Colonic mucosa (tissue), 4 donors: ENCODE results near the gene NNAT. TPM values are rescaled to one million over a fixed set of nuclear protein-coding genes. Genes with fewer than 3 reads are reported as not detected.

Experiments
- DNase-seq: peaks from one replicate; pipeline ENCODE4 v3.0.0-alpha.2; 2020
- H3K27ac ChIP-seq: fragments of 200-600 bp; one replicate; pipeline ENCODE4 v1.8.0; 2021
- H3K27me3 ChIP-seq: fragments of 200-600 bp; one replicate; pipeline ENCODE4 v1.8.0; 2021
- H3K36me3 ChIP-seq: fragments of 200-600 bp; one replicate; pipeline ENCODE4 v1.8.0; 2021
- H3K4me1 ChIP-seq: fragments of 200-600 bp; one replicate; pipeline ENCODE4 v1.8.0; 2021; ENCODE audit warnings: mild to moderate bottlenecking
- H3K4me3 ChIP-seq: fragments of 200-600 bp; one replicate; pipeline ENCODE4 v1.8.0; 2021
- H3K9ac ChIP-seq, 2 donors: one replicate each; pipeline ENCODE4 v1.7.0; 2013; ENCODE audit warnings: control low read depth in 2 of 2, low read depth in 2 of 2, low read length in 2 of 2
- H3K9me3 ChIP-seq: fragments of 200-600 bp; one replicate; pipeline ENCODE4 v1.8.0; 2021
- intact Hi-C: fragments of 100-400 bp; cut with DNase I; formaldehyde crosslinking; loops from one replicate; pipeline ENCODE4 v1.14.1; 2022
- total RNA-seq, 2 donors: library from RNA; stranded (reverse); fragmentation: NEBNext Ultra II Directional in 1 of 2; extraction: Animal tissue kit (Norgen Biotek cat#: 25700) in 1 of 2; gene quantifications; one replicate each; pipeline ENCODE4 v1.2.1, GENCODE V29; 2021
- TF ChIP-seq, protein P1 (sequence below): fragments of 200-600 bp; IDR thresholded peaks from one replicate; pipeline ENCODE4 v1.8.0; 2022; ENCODE audit warnings: antibody characterized with exemption, mild to moderate bottlenecking
- donor health status: healthy.
- donor health status: DM: no; HTN: no; CAD: no.
- donor health status: DM: no; HTN: no; CAD: no.

NNAT gene
- total RNA-seq, 2 donors from 2014 or later = 3.3 TPM; not detected in 1

DNA sequence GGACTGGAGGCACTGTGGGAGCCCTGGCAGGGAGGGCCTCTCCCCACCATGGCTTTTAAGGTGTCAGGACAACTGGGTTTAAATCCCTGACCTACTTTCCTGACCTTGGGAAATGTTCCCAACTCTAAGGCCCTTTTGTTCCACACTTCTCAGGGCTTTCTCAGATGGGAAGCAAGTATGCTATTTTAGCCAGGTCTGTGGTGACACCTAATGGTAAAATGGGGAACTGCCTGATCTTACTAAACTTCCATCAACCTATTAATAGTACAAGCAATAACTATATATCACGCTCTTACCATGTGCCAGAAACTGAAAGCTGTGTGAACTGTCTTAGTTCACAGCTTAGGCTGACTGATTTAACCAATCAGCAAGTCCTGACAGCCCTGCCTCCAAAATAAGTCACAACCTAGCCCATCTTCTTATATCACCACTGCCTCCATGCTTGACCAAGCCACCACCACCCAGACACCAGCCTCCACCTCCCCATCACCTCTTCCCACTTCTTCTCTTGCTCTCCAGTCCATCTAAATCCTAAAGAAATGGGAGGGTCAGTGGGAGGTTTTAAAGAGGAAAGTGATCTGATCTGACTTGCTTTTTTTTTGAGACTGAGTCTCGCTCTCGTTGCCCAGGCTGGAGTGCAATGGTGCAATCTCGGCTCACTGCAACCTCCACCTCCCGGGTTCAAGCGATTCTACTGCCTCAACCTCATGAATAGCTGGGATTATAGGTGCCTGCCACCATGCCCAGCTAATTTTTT, 13.5 kb downstream of the NNAT start:
- Histone ChIP-seq H3K36me3 (no peaks in the 10 kb centered on the region), H3K4me3 (no peak overlapping the region), H3K27ac (no peak overlapping the region), H3K9me3 (no peaks in the 10 kb centered on the region), H3K27me3 (no peaks in the 10 kb centered on the region), H3K4me1 (peaks cover 9% of the 10 kb centered on the region), H3K9ac (no peak overlapping the region)
- intact Hi-C loops = loop anchor here (5.0 kb wide), 2 partner anchors 147 to 262 kb away; no protein-coding TSS in a partner anchor
- TF ChIP-seq, protein P1, sequence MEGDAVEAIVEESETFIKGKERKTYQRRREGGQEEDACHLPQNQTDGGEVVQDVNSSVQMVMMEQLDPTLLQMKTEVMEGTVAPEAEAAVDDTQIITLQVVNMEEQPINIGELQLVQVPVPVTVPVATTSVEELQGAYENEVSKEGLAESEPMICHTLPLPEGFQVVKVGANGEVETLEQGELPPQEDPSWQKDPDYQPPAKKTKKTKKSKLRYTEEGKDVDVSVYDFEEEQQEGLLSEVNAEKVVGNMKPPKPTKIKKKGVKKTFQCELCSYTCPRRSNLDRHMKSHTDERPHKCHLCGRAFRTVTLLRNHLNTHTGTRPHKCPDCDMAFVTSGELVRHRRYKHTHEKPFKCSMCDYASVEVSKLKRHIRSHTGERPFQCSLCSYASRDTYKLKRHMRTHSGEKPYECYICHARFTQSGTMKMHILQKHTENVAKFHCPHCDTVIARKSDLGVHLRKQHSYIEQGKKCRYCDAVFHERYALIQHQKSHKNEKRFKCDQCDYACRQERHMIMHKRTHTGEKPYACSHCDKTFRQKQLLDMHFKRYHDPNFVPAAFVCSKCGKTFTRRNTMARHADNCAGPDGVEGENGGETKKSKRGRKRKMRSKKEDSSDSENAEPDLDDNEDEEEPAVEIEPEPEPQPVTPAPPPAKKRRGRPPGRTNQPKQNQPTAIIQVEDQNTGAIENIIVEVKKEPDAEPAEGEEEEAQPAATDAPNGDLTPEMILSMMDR = peak; percentile 85
- peak; percentile 78 for DNase-seq

- Histone ChIP-seq H3K4me3 (no peak overlapping the region), H3K27ac (peak overlapping the region; percentile 65), H3K9ac (no peak overlapping the region), H3K9me3 (no peaks in the 10 kb centered on the region), H3K27me3 (no peaks in the 10 kb centered on the region), H3K36me3 (no peaks in the 10 kb centered on the region), H3K4me1 (peaks cover 9% of the 10 kb centered on the region)
- TF ChIP-seq, protein P1 = no peak
- no peak for DNase-seq
- intact Hi-C loops = no loop called here
These were observed 14.5 kb downstream of the NNAT start for GRCh38 chr20:37535443-37536132.

DNA sequence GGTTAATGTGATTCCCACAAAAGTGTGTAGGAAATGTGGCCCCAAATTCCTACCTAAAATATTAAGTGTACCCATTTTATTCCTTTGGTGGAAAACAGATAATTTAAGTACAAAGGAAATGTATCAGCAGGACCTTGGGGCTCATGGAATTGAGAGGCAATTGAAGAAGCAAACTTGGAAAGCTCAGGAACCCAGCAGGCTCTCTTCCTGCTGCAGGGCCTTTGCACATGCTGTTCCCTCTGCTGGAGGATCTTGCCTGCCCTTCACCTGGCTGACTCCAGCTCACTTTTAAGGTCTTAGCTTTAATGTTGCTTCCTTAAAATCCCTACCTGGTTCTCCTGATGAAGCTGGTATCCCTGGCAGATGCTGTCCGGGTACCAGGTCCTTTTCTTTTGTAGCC, 16.5 kb downstream of the NNAT start:
- TF ChIP-seq, protein P1 = no peak
- Histone ChIP-seq H3K36me3 (no peaks in the 10 kb centered on the region), H3K9ac (no peak overlapping the region), H3K4me3 (no peak overlapping the region), H3K27ac (no peak overlapping the region), H3K9me3 (no peaks in the 10 kb centered on the region), H3K27me3 (no peaks in the 10 kb centered on the region), H3K4me1 (peaks cover 14% of the 10 kb centered on the region)
- DNase-seq = no peak
- intact Hi-C loops = no loop called here

DNA sequence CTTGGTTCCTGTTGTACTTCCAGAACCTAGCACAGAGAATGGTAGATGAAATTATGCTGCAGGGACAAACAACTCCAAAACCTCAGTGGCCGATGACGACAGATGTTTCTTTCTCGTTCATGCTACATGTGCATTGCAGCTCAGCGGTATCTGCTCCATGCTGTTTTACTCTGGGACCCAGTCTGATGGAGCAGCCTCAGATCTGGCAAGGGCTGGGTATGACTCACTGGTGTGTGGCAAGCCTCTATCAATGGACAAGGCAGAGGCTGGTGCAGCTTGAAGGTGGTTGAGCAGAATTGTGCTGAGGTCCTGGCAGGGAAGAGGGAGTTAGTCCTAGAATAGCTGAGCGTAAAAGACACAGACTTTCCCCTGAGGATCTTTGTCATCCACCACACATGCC, 17.0 kb downstream of the NNAT start:
- Histone ChIP-seq H3K4me3 (no peak overlapping the region), H3K9ac (no peak overlapping the region), H3K36me3 (no peaks in the 10 kb centered on the region), H3K9me3 (no peaks in the 10 kb centered on the region), H3K27me3 (no peaks in the 10 kb centered on the region), H3K27ac (no peak overlapping the region), H3K4me1 (peaks cover 14% of the 10 kb centered on the region)
- TF ChIP-seq, protein P1 = no peak
- no peak for DNase-seq
- intact Hi-C loops = no loop called here

- intact Hi-C loops = no loop called here
- no peak overlapping the region for H3K27ac ChIP-seq
- no peaks in the 10 kb centered on the region for H3K9me3 ChIP-seq
- H3K36me3 ChIP-seq = no peaks in the 10 kb centered on the region
- no peak for DNase-seq
- H3K9ac ChIP-seq = no peak overlapping the region
- H3K27me3 ChIP-seq = no peaks in the 10 kb centered on the region
- H3K4me3 ChIP-seq = no peak overlapping the region
- peaks cover 14% of the 10 kb centered on the region for H3K4me1 ChIP-seq
- TF ChIP-seq, protein P1 = no peak
These were observed 18.4 kb downstream of the NNAT start for GRCh38 chr20:37539424-37539823.
